Glomerular visceral epithelial cell (primary cell): ENCODE results near the gene MMADHC.
"Not testable (repeated sequence)": the region's sequence is repeated elsewhere in the genome, so short reads cannot be mapped to it uniquely, and the experiment has no call there.

ENCODE experiments used
- DNase-seq: peaks from one replicate; pipeline ENCODE4 v3.0.0-alpha.2; 2016; ENCODE audit errors: extremely low spot score

Gene MMADHC

DNA sequence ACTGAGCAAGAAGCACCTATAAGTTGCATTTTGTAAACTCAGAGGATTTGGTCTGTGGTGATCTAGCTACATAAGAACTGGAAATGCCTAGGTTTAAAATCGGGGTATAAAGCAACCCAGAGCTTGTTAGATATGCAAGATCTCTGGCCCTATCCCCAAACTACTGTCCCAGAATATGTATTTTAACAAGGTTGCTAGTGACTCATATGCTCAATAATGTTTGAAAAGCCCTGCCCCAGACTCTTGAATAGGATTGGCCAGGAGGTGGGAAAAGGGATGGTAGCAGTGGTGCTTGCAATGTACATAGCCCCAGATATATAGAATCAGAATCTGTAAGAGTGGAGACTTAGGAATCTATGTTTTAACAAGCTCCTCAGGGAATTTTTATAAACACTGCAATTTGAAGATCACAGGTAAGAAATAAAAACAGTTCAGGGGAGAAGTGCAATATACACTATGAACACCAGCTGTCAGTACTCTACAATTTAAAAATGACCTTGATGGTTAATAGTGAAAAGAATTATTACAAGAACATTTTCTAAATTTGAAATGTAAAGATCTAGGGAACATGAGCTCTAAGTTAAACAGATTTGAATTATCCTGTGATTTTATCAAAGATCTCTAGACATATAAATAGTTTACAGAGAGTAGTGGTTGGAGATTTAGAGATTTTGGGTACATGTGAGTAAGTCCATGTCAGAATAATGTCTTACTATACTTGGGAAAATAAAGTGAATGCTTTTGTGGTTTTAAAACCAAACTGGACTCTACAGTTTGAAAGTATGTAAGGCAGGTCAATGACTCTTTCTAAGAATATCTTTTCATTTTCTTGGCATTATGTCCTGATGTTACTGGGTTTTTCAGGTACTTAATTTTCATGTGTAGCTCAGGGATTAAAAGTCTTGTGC, 7.7 kb upstream of the MMADHC start:
- peak; percentile 17 for DNase-seq

DNA sequence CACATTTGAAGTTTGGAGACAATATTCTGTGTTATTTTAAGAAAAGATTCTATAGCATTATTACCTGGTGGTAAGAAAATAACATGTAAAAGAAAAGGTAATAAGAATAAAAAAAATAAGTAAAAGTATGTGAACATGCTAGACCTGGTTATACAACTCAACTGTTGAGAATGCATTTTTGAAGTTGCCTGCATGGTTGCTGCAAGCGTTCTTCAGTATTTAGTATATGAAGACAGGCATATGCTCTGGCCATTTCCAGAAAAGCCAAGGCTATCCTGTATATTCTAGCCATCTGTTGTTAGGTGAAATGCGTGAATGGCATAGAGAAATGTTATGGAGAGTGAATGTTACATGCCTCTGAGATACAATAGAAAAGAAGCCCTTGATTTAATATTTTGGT, 6.8 kb upstream of the MMADHC start:
- no peak for DNase-seq

DNA sequence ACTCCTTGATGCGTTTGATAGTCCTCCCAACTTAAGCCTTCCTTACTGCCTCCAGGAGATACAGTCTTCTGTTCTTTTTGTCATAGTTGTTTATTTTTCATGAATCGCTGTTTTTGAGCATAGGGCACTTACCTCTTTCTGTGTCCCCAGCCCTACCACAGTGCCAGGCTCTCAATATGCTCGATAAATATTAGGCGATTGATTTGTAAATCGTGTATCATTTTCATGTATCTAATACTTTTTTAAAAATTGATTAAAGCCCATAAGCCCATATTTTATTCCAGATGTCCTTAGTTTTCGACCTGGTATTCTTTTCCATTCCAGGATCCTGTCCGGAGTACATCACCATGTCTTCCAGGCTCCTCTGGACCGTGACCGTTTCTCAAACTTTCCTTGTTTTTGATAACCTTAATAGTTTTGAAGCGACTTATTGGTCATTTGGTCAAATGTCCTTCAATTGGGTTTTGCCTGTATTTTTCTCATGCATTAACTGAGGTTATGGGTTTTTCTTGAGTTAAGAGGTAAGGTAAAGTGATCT, 444 bp upstream of the MMADHC start:
- no peak for DNase-seq

DNA sequence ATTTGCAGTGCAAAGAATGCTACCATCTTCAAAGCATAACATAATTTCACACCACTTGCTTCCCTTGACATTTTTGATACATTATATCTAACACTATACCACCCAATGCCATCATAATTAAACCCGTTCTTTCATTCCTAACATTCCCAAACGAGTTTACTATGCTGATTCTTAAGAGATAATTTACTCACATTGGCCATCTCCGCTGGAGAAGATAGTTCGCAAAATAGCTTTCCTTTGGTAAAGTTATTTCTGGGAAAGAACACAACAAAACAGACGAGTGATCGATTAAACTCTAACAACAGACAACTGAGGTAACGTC, 716 bp downstream of the MMADHC start:
- no peak for DNase-seq

DNA sequence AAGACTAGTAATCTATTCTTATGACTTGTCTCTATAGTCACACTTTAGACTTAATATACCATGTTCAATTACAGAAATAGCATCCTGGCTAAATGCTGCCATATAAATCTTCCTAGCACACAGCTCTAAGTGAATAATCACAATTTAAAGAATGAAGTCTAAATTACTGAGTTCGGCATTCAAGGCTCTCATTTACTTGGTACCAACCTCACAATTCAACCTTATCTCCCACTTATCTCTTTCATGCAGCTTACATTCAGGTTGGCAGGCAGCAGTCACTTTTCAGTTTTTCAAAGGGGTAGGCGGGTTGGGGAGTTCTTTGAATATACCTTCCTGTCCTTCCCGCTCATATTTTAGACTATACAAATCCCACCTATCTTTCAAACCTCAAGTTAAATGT, 1.5 kb downstream of the MMADHC start:
- no peak for DNase-seq

DNA sequence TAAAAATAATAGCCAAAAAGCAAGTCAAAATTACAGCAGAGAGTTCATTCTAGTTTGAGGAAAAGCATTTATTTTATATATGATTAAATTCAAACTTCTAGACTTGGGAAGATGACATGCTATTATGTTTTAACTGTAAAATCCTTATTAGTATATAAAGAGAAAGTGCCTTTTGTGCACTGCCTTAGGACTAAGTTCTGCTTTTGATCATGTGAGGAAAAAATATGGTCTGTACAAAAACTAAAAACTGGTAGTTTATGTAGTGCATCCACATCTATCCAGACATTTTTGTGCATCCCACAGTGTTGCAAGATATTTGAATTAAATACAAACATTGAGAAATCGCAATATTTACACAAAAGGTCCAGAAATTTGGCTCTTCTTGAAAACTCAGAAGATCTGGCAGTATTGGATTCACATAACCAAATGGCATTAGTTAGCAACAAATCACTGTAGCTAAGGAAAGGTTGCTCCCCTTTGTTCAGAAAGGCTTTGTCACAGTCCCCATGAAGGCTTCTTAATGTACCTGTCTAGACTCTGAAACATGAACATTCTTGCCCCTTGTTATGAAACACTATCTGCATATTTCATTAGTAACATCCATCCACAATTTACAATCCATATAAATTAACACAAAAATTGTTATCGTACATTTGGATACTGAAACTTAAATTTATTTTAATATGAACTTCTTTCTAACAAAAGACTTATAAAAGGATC, 2.2 kb downstream of the MMADHC start:
- no peak for DNase-seq

DNA sequence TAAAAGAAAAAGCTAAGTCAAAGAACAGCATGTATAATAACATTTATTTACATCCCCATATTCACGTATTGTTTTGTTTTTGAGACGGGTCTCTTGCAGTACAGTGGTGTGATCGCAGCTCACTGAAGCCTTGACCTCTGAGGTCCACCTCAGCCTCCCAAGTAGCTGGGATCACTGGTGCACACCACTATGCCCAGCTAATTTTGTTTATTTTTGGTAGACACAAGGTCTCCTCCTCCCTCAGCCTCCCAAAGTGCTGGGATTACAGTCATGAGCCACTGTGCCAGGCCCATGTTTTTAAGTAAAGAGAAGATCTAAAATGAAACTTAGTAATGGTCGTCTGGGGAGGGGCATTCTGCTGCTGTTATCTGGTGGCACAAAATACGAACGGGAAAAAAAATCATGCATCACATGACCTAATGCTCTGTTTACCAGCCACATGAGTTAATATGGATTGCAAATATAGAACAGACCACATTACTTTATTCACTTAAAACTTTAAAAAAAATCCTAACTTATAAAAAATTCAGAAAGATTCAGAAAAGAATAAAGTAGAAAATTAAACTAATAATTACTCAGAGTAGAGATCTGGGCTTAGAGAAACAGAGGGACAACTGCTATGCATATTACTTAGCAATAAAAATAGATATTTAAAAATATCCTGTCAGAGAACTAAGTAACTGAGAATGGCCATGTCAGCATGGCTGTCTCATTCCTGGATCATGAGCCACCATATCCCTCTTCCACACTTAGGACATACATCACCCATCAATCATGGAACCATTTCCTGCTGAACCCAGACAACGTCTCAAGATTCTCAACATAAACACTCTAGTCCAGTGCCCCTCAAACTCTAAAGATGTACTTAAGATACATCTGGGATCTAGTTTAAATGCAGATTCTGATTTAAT, 7.3 kb downstream of the MMADHC start:
- DNase-seq = no peak

DNA sequence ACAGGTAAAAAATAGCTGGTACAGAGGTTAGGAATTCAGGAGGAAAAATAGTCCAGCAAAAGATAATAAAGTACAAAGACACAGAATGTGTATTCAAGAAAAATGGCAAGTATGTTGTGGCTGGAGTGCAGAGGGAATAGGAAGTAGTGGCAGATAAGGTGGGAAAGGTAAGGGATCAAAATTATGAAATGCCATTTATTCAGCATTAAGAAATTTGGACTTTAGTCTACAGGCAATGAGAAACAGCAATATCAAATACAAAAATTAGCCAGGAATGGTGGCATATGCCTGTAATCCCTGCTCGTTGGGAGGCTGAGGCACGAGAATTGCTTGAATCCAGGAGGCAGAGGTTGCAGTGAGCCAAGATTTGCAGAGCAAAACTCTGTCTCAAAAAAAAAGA, 10.3 kb downstream of the MMADHC start:
- no peak for DNase-seq

DNA sequence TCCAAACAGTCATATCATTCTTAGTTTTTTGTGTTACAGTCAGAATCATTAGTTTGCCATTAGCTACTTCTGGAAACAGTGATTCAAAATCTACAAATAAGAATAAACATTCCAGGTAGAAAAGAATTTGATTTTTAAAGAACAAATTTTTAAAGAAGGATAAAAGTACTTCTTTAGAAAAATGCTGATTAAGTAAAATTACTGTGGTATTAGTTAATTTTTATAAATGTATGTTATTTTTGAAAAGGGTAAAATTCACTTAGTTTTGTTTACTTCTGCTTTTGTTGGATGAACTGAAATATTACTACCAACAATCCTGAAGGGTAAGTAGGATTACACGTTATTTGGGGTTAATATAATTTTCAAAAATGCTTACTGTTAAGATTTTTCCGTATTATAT, 11.8 kb downstream of the MMADHC start:
- no peak for DNase-seq

DNA sequence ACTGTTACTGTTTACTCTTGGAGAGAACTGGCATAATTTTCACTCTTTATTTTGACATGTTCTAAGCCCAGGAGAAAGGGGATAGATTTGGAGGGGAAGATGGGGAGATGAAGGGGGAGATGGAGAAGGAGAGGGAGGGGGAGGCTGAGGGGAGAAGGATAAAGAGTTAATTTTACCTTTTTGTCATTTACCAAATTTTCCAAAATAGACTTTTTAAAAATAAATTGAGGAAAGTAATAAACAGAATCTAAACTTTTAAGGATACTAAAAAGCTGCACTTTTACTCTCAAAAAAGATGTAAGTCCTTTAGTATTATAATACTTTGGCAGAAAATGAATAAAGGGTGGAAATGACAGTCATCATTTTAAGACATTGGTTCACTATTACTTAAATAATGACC, 12.3 kb downstream of the MMADHC start:
- DNase-seq = no peak

DNA sequence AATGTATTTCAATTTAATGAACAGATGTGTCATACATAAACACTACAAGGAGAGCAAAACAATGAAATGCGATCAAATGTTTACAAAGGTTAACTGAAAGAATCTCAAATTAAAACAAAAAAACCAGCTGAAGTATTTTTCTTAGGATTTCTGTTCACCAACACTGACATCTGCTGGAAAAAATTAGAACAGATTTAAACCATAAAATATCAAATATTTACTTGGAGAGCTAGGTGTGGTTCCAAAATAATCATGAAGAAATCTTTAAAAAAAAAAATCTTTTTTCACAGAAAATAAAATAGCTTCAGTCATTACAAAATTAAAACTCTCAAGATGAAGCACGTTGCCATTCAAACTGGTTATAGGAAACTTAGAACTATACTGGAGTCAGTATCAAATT, 13.8 kb downstream of the MMADHC start:
- DNase-seq = no peak

DNA sequence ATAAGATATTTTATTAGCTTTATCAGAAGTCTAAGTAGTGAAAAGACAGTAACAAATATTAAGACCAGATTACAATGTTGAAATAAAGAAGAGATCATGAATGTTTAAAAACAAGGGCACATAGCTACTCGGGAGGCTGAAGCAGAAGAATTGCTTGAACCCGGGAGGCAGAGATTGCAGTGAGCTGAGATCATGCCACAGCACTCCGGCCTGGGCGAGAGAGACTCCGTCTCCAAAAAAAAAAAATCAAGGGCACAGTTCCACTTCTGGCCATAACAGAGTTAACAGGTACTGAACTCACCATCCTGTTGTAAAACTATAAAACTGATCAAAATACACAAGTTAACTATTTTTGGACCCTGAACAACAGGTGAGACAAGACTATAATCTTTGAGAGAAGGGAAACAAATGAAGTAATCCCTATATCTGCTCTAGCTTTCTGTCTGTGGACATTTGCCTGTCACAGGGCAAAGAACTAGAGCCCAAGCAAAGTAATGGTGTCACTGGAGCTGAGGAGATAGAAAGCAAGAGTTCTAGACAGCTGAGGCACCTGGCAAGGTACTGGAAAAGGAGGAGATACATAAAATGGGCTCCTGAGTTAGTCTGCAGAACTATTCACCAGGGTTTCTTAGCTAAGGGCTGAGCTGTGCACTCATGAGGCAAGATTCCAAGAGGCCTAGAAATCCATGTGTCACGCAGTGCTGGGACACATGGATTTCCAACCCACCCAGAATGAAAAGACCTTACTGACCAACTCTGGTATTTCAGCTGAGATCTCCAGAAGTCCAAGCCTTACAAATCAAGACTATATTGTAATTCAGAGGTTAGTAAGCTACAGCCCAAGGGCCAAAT, 15.2 kb downstream of the MMADHC start:
- DNase-seq = no peak

DNA sequence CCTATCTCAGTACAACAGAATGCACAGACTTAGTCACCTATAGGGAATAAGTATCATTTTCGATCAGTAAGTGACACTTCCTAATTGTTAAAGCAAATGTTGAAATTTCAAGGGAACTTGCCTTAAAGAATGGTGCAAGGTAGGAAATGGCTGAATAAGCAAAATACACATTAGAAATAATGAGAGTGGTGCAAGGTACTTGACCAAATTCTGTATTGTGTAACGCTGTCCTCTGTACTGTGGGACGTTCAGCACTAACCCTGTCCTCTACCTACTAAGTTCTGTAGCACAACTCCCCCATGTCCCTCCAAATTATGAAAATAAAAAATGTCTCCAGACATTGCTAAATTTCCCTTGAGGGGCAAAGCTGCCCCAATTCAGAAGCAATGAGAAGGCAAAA, 19.4 kb downstream of the MMADHC start:
- no peak for DNase-seq

DNA sequence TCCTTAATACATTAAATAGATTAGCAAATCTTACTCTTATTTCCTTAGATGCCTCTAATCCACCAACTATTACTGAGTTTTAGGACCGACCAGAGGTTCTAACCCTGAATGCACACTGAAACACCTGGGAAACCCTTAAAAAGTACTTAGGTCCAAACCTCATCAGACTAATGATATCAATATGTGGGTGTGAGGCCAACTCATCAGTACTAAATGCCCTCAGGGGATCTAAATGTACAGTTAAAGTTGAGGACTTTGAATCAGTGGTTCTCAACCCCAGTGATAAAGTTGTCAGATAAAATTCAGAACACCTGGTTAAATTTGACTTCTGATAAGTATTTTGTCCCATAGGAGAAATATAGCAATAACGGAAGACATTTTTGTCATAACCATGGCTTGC, 20.9 kb downstream of the MMADHC start:
- DNase-seq = no peak

DNA sequence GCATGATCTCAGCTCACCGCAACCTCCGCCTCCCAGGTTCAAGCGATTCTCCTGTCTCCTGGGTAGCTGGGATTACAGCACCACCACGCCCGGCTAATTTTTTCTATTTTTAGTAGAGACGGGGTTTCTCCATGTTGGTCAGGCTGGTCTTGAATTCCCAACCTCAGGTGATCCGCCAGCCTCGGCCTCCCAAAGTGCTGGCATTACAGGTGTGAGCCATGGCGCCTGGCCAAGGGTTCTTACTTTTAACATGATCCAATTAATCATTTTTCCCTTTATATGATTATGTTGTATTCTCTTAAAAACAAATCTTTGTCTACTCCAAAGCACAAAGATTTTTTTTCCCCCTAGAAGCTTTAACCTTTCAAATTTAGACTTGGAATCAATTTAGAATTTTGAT, 21.9 kb downstream of the MMADHC start:
- DNase-seq = not testable (repeated sequence)

DNA sequence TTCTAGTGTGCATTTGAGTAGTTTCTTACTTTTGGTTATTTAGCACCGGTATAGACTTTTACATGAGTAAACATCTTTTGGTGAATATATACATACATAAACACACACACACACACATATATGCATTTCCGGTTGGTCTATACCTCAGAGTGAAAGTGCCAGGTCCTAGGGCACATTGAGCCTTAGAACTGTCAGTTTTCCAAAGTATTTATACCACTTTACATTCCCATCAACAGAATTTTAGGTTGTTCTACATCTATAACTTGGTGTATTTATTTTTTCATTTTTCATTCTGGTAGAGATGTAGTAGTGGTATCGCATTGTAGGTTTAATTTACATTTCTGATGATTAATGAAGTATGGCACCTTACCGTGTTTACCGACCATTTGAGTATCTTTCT, 22.6 kb downstream of the MMADHC start:
- no peak for DNase-seq

DNA sequence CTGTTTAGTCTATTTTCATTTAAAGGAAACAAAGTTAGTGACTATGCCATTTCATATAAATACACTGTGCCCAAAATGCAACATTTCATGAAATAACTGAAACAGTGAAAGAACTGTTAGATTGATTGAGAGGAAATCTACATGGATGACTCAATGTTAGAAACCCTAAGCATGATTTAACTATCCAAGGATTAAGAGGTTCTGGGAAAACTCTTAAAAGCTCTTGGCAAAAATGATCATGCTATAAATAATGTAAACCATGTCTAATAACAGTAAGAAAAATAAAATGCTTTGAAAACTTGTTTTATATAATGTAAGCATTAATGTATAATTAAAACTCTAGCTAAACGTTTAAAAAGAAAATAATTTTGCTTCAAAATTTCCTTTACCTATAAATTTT, 23.5 kb downstream of the MMADHC start:
- DNase-seq = no peak

DNA sequence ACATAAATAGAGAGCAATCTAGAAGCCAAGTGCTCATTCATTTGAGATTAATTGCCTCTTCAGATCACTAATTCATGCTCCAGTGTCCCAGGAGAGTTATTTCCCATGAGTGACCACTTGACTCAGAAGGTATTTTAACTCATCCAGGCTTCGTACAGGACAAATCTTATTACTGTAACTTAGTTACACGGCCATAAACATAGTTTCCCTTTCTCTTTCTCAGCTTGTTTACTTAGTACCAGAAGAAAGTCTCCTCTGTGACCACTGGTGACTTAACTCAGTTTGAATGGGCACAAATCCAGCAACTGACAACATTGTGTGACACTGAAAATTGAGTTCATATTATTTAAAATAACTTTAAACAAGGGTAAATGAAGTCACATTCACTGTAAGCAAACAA, 25.3 kb downstream of the MMADHC start:
- peak; percentile 61 for DNase-seq

DNA sequence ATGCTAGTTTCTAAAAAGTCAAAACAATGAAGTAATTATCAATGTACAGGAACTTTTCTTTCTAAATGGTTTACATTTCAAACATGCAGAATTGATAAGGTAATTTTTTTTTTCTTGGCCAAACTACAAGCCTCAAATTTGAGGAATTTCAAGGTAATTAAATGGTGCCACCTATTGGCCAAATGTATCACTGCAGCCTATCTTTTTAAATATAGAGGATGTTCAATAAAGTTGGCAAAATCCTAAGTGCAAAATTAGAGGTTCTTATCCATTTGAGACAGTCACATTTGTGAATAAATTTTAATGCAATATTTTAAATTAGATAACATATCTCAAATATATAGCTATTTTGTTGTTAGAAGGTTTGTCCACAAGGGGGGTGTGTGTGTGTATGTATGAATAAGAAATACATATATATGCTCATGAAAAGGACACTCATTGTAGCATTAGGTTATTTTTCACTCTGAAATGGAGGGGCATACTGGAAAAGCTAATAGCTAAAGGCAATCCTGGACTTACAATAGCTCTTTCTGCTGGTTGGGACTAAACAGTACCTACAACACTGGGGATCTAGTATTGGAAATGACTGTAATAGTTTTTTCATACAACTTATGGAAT, 26.2 kb downstream of the MMADHC start:
- peak; percentile 47 for DNase-seq

DNA sequence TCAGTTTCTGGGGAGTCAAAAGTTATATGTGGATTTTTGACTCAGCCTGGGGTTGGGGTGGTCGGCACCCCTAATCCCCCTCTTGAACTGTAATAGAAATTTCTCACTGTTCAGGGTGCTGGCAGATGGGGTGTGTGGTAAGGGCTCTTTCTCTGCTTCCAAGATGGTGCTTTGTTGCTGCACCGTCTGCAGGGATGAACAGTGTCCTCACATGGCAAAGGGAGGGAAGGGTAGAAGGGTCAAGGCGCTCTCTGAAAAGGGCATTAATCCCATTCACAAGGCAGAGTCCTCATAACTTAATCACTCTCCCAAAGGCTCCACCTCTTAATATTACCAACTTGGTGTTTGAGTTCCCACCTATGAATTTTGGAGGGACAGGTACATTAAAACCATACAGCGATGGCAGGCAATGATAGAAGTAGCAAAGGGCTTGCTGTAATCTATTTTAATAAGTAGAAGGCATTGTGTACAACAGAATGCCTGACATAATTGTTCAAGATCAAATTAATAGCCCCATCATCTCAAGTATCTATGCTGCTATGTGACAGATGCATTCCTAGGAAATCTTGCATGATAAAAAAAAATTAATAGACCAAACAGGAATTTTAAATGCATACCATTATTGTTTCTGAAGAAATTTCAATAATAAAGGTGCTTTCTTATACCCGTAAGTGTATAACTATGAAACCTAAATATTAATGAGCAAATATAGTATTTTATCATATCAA, 28.1 kb downstream of the MMADHC start:
- no peak for DNase-seq
